Psoas muscle (tissue), 8 donors: ENCODE measurements around the gene TMEM130. TPM values are rescaled to one million over a fixed set of nuclear protein-coding genes. Genes with fewer than 3 reads are reported as not detected.

Source experiments
- ATAC-seq, 4 donors: fragments of 200-7000 bp; cut with Tn5 transposase; one replicate each; pipeline ENCODE4 v1.9.1; 2020; ENCODE audit warnings: moderate library complexity in 3 of 4, mild to moderate bottlenecking in 2 of 4
- DNase-seq, 2 donors: peaks; one replicate each; pipeline ENCODE4 v3.0.0-alpha.2; 2020
- H3K27ac ChIP-seq: fragments of 200-600 bp; one replicate; pipeline ENCODE4 v1.8.0; 2022
- H3K27me3 ChIP-seq, 3 donors: fragments of 200-600 bp in 1 of 3; one replicate each; pipeline versions ENCODE4 v1.6.1 to v1.8.0; 2013 to 2022; ENCODE audit warnings: low read length in 2 of 3, mild to moderate bottlenecking in 2 of 3, moderate library complexity in 1 of 3; ENCODE audit not compliant: insufficient read depth in 3 of 3
- H3K36me3 ChIP-seq, 2 donors: fragments of 200-600 bp in 1 of 2; one replicate each; pipeline versions ENCODE4 v1.6.1 to v1.8.0; 2013 to 2022; ENCODE audit warnings: low read depth in 1 of 2, mild to moderate bottlenecking in 1 of 2, moderate library complexity in 1 of 2; ENCODE audit not compliant: insufficient read depth in 1 of 2
- H3K4me1 ChIP-seq: fragments of 200-600 bp; one replicate; pipeline ENCODE4 v1.8.0; 2022
- H3K4me3 ChIP-seq: fragments of 200-600 bp; one replicate; pipeline ENCODE4 v1.8.0; 2022; ENCODE audit warnings: mild to moderate bottlenecking
- H3K9me3 ChIP-seq: fragments of 200-600 bp; one replicate; pipeline ENCODE4 v1.8.0; 2022
- CTCF ChIP-seq: fragments of 200-600 bp; IDR thresholded peaks from one replicate; pipeline ENCODE4 v1.8.0; 2022; ENCODE audit warnings: antibody characterized with exemption
- WGBS, 3 donors: extraction: QIAGEN DNeasy Blood & Tissue Kit; methylation state at CpG; one replicate each; pipeline versions ENCODE4 v1.1.6 to v1.1.7; 2013; 5-methylcytosine and 5-hydroxymethylcytosine counted together
- intact Hi-C, 2 donors: fragments of 100-400 bp; cut with DNase I; formaldehyde crosslinking; loops; one replicate each; pipeline versions ENCODE4 v1.11.0 to v1.14.2; 2022
- polyA plus RNA-seq, 3 donors: library from polyadenylated mRNA; stranded (reverse); fragments of 200-250 nt; gene quantifications; one replicate each; pipeline ENCODE4 v1.2.3, GENCODE V29; 2013
- total RNA-seq, 4 donors: library from RNA; stranded (reverse); fragmentation: NEBNext Ultra II Directional in 2 of 4; extraction: Animal tissue kit (Norgen Biotek cat#: 25700) in 2 of 4; gene quantifications; one replicate each; pipeline versions ENCODE4 v1.2.1 to v1.2.4, GENCODE V29; 2021 to 2023
- donor health status: healthy with polysubstance abuse.
- donor health status: DM: no; HTN: no; CAD: no; lungs with moderate emphysema.
- donor health status: Bipolar disorder and iron deficiency.
- donor health status: healthy.
- donor health status: DM: yes; HTN: yes; CAD: no.
- donor health status: DM: no; HTN: no; CAD: no.
- donor health status: DM: no; HTN: no; CAD: no.
- donor health status: DM: yes; HTN: yes; CAD: no.

The TMEM130 gene
- total and polyA plus RNA-seq, 7 donors = 0.08 TPM; not detected in 6

GRCh38 chr7:98887038-98887437 is 17.2 kb upstream of the TMEM130 start:
- no peaks in the 10 kb centered on the region for H3K9me3 ChIP-seq
- no peak for TF ChIP-seq CTCF
- no peak overlapping the region for H3K27ac ChIP-seq
- peaks cover 9 to 94% of the 10 kb centered on the region in 2 donors for H3K36me3 ChIP-seq
- ATAC-seq = no peak
- no peaks in the 10 kb centered on the region for H3K27me3 ChIP-seq
- no peaks in the 10 kb centered on the region for H3K4me1 ChIP-seq
- no peak overlapping the region for H3K4me3 ChIP-seq
- intact Hi-C loops = no loop called here
- DNase-seq = no peak

- Histone ChIP-seq H3K9me3 (no peaks in the 10 kb centered on the region), H3K36me3 (peaks cover 5 to 81% of the 10 kb centered on the region in 2 donors), H3K27me3 (no peaks in the 10 kb centered on the region), H3K27ac (no peak overlapping the region), H3K4me3 (no peak overlapping the region), H3K4me1 (peaks cover 10% of the 10 kb centered on the region)
- TF ChIP-seq CTCF = no peak
- DNase-seq (no peak), ATAC-seq (no peak)
- 81 to 92% (median 86%) methylated on average over 4 of the region's 4 CpGs for WGBS, 3 donors
- intact Hi-C loops = no loop called here
Observed at GRCh38 chr7:98884416-98884815, 14.6 kb upstream of the TMEM130 start.

- WGBS, 3 donors = 81 to 88% (median 82%) methylated on average over 9 of the region's 9 CpGs
- Histone ChIP-seq H3K27ac (no peak overlapping the region), H3K4me3 (no peak overlapping the region), H3K27me3 (no peaks in the 10 kb centered on the region), H3K36me3 (peaks cover 5 to 56% of the 10 kb centered on the region in 2 donors), H3K4me1 (peaks cover 10% of the 10 kb centered on the region), H3K9me3 (no peaks in the 10 kb centered on the region)
- intact Hi-C loops = no loop called here
- DNase-seq (no peak), ATAC-seq (no peak)
- TF ChIP-seq CTCF = no peak
Observed at GRCh38 chr7:98881561-98882315, 11.9 kb upstream of the TMEM130 start.

GRCh38 chr7:98880485-98880884 is 10.7 kb upstream of the TMEM130 start:
- 90 to 94% (median 91%) methylated on average over 8 of the region's 8 CpGs for WGBS, 3 donors
- DNase-seq (no peak), ATAC-seq (no peak)
- H3K9me3 ChIP-seq = no peaks in the 10 kb centered on the region
- intact Hi-C loops = no loop called here
- no peaks in the 10 kb centered on the region for H3K27me3 ChIP-seq
- peaks cover 3 to 46% of the 10 kb centered on the region in 2 donors for H3K36me3 ChIP-seq
- no peak for TF ChIP-seq CTCF
- H3K27ac ChIP-seq = peak overlapping the region; percentile 99
- H3K4me3 ChIP-seq = peak overlapping the region; percentile 82
- peaks cover 10% of the 10 kb centered on the region for H3K4me1 ChIP-seq

GRCh38 chr7:98879979-98880315 is 10.1 kb upstream of the TMEM130 start:
- Histone ChIP-seq H3K27me3 (no peaks in the 10 kb centered on the region), H3K9me3 (no peaks in the 10 kb centered on the region), H3K4me1 (peaks cover 10% of the 10 kb centered on the region), H3K36me3 (peaks cover 3 to 41% of the 10 kb centered on the region in 2 donors), H3K27ac (peak overlapping the region; percentile 99), H3K4me3 (peak overlapping the region; percentile 82)
- intact Hi-C loops = no loop called here
- 30 to 39% (median 38%) methylated on average over 9 of the region's 9 CpGs for WGBS, 3 donors
- no peak for ATAC-seq
- DNase-seq = no peak
- TF ChIP-seq CTCF = no peak
